Measurements from ENCODE around the gene NCEH1. TPM values are rescaled to one million over a fixed set of nuclear protein-coding genes. Genes with fewer than 3 reads are reported as not detected.

NCEH1 gene
- total and polyA plus RNA-seq, 9 of the 15 experiments (the other 6 are each of a cell fraction or from before 2014, with no cell fraction given) = 1.3 to 5.0 (median 2.8) TPM

GRCh38 chr3:172658344-172659245 lies 52.3 kb downstream of the NCEH1 start (continued):
- TF ChIP-seq PATZ1 (CRISPR knock-in tag; IDR thresholded peaks at IDR 0.05; ENCODE audit: borderline replicate concordance) (no peak), ZEB2 (IDR thresholded peaks at IDR 0.05) (no peak), ZBTB17 (CRISPR knock-in tag; IDR thresholded peaks at IDR 0.05) (no peak)

- ATAC-seq (no peak), DNase-seq (ENCODE audit: extremely low read depth in 1 of 4, low spot score in 3 of 4) (no peak), FAIRE-seq (no peak)
- Histone ChIP-seq H4K20me1 (replicated peaks; ENCODE audit: control insufficient read depth, insufficient read depth, low read length) (no peaks in the 10 kb centered on the region), H3K27ac (ENCODE audit: extremely low read depth, low read depth, low read length) (no peak overlapping the region), H3K4me1 (replicated peaks in 1 of 2; ENCODE audit: control insufficient read depth in 2 of 2, insufficient read depth in 2 of 2, low read length in 2 of 2) (no peaks in the 10 kb centered on the region), H3K9ac (ENCODE audit: insufficient read depth in 1 of 2, low read depth in 2 of 2, low read length in 2 of 2) (no peak overlapping the region), H3K9me1 (ENCODE audit: control insufficient read depth, insufficient read depth, low read length) (no peaks in the 10 kb centered on the region), H3K79me2 (ENCODE audit: control insufficient read depth, insufficient read depth, low read length) (no peaks in the 10 kb centered on the region), H3K4me2 (ENCODE audit: insufficient read depth, low read length) (no peak overlapping the region), H3K27me3 (ENCODE audit: control insufficient read depth in 2 of 2, insufficient read depth in 2 of 2, low read length in 2 of 2) (no peaks in the 10 kb centered on the region), H3K9me3 (replicated peaks; ENCODE audit: control insufficient read depth, insufficient read depth, low read depth, low read length) (no peaks in the 10 kb centered on the region), H3K4me3 (no peak overlapping the region), H2AFZ (ENCODE audit: low read depth, low read length) (no peak overlapping the region), H3K36me3 (ENCODE audit: control insufficient read depth, insufficient read depth, low read length) (no peaks in the 10 kb centered on the region)
- BruUV-seq (replicated peaks) = no TSS peak
- intact Hi-C loops (cut with micrococcal nuclease) (no loop called here), in situ Hi-C loops (cut with MboI) (no loop called here)
- ChIA-PET CTCF (ENCODE audit: low intra/inter-chr PET ratio) (no interaction called here), POLR2A (no interaction called here)
- TF ChIP-seq CC2D1A (IDR thresholded peaks at IDR 0.05) (no peak), THRAP3 (IDR thresholded peaks at IDR 0.05; ENCODE audit: borderline replicate concordance) (no peak), SRSF7 (optimal IDR thresholded peaks at IDR 0.05; ENCODE audit: low read depth, low read length) (no peak), EGR1 (conservative IDR thresholded peaks at IDR 0.05) (no peak), ZNF445 (CRISPR knock-in tag; IDR thresholded peaks at IDR 0.05; ENCODE audit: low read depth) (no peak)
- WGBS (ENCODE audit: insufficient coverage, low coverage, missing lambda C conversion rate) = 51% methylated on average over 8 of the region's 8 CpGs
These were observed 54.3 kb downstream of the NCEH1 start for GRCh38 chr3:172656602-172657001.
